Stimulated activated CD8-positive, alpha-beta memory T cell treated with anti-CD3 and anti-CD28 coated beads, Interleukin-4, amount 100 ng/mL, for 24 hours (primary cell): Measurements from ENCODE around the gene TMEM54.

Experiments used
- DNase-seq: peaks from one replicate; pipeline ENCODE4 v3.0.0-alpha.2; 2020; ENCODE audit warnings: low read depth

TMEM54 gene

GRCh38 chr1:32894019-32894600 lies 7.1 kb downstream of the TMEM54 start:
- no peak for DNase-seq

- no peak for DNase-seq
Observed at GRCh38 chr1:32893198-32894018, 7.8 kb downstream of the TMEM54 start.

- DNase-seq = no peak
Observed at GRCh38 chr1:32892368-32893197, 8.6 kb downstream of the TMEM54 start.

- no peak for DNase-seq
Observed at GRCh38 chr1:32891630-32892029, 9.6 kb downstream of the TMEM54 start.

- DNase-seq = no peak
Observed at GRCh38 chr1:32891241-32891570, 10.0 kb downstream of the TMEM54 start.

GRCh38 chr1:32890516-32891240 lies 10.5 kb downstream of the TMEM54 start:
- no peak for DNase-seq

GRCh38 chr1:32889731-32890278 lies 11.4 kb downstream of the TMEM54 start:
- no peak for DNase-seq

- DNase-seq = no peak
Observed at GRCh38 chr1:32888677-32889420, 12.3 kb downstream of the TMEM54 start.

GRCh38 chr1:32888134-32888533 lies 13.1 kb downstream of the TMEM54 start:
- no peak for DNase-seq

GRCh38 chr1:32887623-32888022 lies 13.6 kb downstream of the TMEM54 start:
- DNase-seq = no peak

- no peak for DNase-seq
Observed at GRCh38 chr1:32886828-32887414, 14.3 kb downstream of the TMEM54 start.

GRCh38 chr1:32886004-32886827 lies 15.0 kb downstream of the TMEM54 start, which contains the start of gene HPCA:
Gene HPCA (plus strand): TSS chr1:32886491. CDS start chr1:32888899, 2,408 bp downstream.
- DNase-seq = peak; percentile 26

GRCh38 chr1:32885676-32886003 lies 15.5 kb downstream of the TMEM54 start:
- no peak for DNase-seq

GRCh38 chr1:32884726-32885125 lies 16.5 kb downstream of the TMEM54 start:
- DNase-seq = no peak

GRCh38 chr1:32884032-32884372 lies 17.2 kb downstream of the TMEM54 start:
- no peak for DNase-seq

GRCh38 chr1:32883338-32884031 lies 17.7 kb downstream of the TMEM54 start:
- no peak for DNase-seq

GRCh38 chr1:32881871-32882850 lies 19.0 kb downstream of the TMEM54 start:
- no peak for DNase-seq

GRCh38 chr1:32881291-32881690 lies 19.9 kb downstream of the TMEM54 start:
- DNase-seq = no peak
